Activated T-cell treated with anti-CD3 and anti-CD28 coated beads, Interleukin-2, amount 50 U/mL, for 24 hours (primary cell): ENCODE measurements around the gene TRIM67.

Source experiments
- DNase-seq: peaks from one replicate; pipeline ENCODE4 v3.0.0-alpha.2; 2020
- H3K27ac Mint-ChIP-seq: 2 replicates; pipeline ENCODE4 v1.8.0; 2020; ENCODE audit warnings: mild to moderate bottlenecking, mixed read lengths
- H3K27me3 Mint-ChIP-seq: 2 replicates; pipeline ENCODE4 v1.8.0; 2020; ENCODE audit warnings: mixed read lengths
- H3K36me3 Mint-ChIP-seq: 2 replicates; pipeline ENCODE4 v1.8.0; 2020; ENCODE audit warnings: low read depth, mixed read lengths
- H3K4me1 Mint-ChIP-seq: 2 replicates; pipeline ENCODE4 v1.8.0; 2020; ENCODE audit warnings: low read depth, mixed read lengths
- H3K4me3 Mint-ChIP-seq: 2 replicates; pipeline ENCODE4 v1.8.0; 2020; ENCODE audit warnings: mild to moderate bottlenecking, moderate library complexity, mixed read lengths
- H3K9me3 Mint-ChIP-seq: 2 replicates; pipeline ENCODE4 v1.8.0; 2020; ENCODE audit warnings: mixed read lengths

TRIM67 gene

DNA sequence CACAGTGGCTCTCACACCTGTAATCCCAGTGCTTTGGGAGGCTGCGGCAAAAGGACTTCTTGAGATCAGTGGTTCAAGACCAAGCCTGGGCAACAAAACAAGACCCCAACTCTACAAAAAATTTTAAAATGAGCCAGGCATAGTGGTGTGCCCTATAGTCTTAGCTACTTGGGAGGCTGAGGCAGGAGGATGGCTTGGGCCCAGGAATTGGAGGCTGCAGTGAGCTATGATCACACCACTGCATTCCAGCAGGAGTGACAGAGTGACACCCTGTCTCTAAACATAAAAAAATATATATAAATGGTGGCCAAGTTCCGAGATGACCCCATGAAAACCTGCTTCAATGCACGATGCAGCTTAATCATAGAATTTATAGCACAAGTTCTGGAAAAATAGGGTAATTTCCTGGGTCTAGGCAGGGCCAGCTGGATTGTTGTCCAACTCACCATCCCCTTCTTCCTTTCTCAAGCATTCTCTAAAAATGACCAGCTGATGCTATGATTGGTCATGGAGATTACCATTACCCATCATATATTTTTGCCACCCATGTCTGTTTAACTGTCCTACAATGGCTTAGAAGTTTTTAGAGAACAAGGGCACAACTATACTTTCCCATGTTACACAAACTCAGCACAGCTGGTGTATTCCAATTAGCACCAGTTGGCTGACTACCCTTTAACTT is 73.8 kb downstream of the TRIM67 start:
- H3K4me3 Mint-ChIP-seq = no peak overlapping the region
- peaks cover 65% of the 10 kb centered on the region for H3K4me1 Mint-ChIP-seq

DNA sequence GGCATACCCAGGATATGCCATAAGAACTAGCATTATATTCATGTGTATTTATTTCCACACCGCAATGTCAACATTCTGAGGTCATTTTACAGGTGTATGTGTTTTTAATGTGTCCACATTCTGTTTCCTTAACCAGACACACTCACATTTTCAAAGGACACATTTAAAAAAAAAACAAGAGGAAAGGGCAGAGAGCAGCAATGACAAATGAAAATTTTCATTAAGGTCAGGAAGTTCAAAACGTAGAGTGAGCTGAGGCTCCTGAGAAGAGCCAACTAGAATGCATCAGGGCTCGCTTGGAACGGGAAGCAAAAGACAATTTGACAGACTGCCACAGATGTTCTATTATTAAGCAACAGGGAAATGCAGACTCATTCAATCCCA is 74.3 kb downstream of the TRIM67 start:
- no peak overlapping the region for H3K4me3 Mint-ChIP-seq
- peaks cover 60% of the 10 kb centered on the region for H3K4me1 Mint-ChIP-seq
- no peaks in the 10 kb centered on the region for H3K9me3 Mint-ChIP-seq
- no peak for DNase-seq
- no peaks in the 10 kb centered on the region for H3K27me3 Mint-ChIP-seq
- peaks cover 92% of the 10 kb centered on the region for H3K36me3 Mint-ChIP-seq
- H3K27ac Mint-ChIP-seq = no peak overlapping the region

More for the DNA sequence above, 73.8 kb downstream of the TRIM67 start:
- Mint-ChIP-seq H3K9me3 (no peaks in the 10 kb centered on the region), H3K27ac (no peak overlapping the region), H3K36me3 (peaks cover 92% of the 10 kb centered on the region), H3K27me3 (no peaks in the 10 kb centered on the region)
- DNase-seq = no peak

DNA sequence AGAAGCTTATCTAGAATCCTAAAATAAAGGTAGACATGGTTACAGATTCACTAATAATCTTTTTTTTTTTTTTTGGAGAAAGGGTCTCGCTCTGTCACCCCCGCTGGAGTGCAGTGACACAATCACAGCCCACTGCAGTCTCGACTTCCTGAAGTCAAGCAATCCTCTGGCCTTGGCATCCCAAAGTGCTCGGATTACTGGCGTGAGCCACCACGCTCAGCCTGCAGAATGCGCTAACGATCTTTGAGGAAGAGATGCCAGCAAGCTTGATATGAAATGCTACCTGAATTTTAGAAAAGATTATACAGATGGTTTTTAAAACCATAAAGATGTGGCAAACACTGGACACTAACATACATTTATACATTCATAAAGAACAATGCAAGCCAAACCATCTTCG is 75.1 kb downstream of the TRIM67 start:
- Mint-ChIP-seq H3K4me3 (no peak overlapping the region), H3K4me1 (peaks cover 59% of the 10 kb centered on the region), H3K36me3 (peaks cover 96% of the 10 kb centered on the region), H3K27ac (no peak overlapping the region), H3K9me3 (no peaks in the 10 kb centered on the region), H3K27me3 (no peaks in the 10 kb centered on the region)
- DNase-seq = no peak

DNA sequence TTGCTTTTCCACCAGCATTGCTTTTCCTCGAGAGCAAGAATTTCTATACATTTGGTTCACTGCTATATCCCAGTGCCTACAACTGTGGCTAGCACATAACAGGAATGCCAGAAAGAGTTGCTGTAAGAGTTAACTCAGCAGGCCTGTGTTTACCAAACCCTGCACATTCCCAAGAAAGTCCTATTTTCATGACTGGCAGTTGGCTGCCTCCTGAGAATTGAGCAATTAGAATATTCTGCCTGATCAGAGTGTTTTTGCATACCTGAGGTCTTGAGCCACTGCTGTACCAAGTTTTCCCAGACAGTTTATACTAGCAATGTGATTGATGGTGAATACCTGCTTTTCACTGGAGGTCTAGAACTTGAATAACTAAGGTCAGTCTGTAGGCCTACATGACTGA is 76.4 kb downstream of the TRIM67 start:
- no peak overlapping the region for H3K4me3 Mint-ChIP-seq
- peaks cover 96% of the 10 kb centered on the region for H3K36me3 Mint-ChIP-seq
- DNase-seq = no peak
- H3K27me3 Mint-ChIP-seq = no peaks in the 10 kb centered on the region
- H3K4me1 Mint-ChIP-seq = peaks cover 64% of the 10 kb centered on the region
- H3K9me3 Mint-ChIP-seq = no peaks in the 10 kb centered on the region
- no peak overlapping the region for H3K27ac Mint-ChIP-seq

DNA sequence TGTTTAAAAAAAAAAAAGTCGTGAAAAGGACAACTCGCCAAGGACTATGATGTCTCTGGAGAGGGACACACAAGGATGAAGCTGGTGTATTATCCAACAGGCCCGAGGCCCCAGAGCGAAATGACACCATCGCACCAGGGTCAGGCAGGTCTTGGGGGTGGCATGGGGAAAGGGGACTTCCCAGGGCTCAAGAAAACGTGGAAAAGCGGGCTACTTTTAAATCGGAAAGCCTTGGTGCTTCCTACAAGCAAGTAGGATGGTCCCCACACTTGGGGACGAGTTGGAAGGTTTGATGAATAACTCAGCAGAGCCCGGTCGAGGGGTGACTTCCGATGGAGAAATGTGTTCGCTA is 78.6 kb downstream of the TRIM67 start:
- no peak for DNase-seq
- Mint-ChIP-seq H3K9me3 (no peaks in the 10 kb centered on the region), H3K4me1 (peaks cover 70% of the 10 kb centered on the region), H3K36me3 (peaks cover 88% of the 10 kb centered on the region), H3K27ac (peak overlapping the region; percentile 97), H3K4me3 (peak overlapping the region; percentile 96), H3K27me3 (no peaks in the 10 kb centered on the region)

DNA sequence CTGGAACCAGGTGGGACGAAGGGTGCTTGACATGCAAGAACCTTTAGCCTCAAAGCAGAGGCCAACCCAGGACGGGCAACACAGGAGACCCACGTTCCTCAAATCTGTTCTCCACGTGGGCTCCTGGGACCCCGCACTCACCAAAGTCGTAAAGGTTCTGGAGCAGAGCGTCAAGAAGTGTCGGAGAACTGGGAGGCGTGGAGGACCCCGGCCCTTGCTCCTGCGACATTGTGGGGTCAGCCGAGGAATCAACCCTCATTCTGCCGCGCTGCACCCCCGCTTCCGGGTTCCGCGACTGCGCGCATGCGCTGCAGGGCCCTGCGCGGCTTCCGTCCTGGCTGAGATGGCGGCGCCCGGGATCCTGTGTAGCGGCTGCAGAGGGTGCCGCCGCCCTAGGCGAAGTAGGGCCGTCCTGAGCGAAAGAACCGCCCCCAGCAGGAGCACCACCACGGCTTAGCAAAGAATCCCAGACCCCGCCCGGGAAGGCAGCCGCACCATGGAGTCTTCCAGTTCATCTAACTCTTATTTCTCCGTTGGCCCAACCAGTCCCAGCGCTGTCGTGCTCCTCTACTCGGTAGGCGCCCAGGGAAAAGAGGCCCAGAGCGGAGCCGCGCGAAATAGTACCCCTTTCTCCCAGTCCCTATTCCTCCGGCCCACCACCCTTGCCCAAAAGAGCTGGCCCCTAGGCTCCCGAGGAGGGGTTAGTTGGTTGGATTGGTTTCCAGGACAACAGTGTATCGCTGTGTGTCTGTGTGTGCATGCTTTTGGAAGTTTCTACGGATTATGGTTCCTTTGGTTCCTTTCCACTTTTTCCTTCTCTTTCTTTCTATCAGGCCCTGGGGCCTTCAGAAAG is 79.3 kb downstream of the TRIM67 start, which contains the start of gene GNPAT:
Gene GNPAT, plus strand, starts transcription at position 330 of the 853 bp plus-strand sequence. Its CDS starts 167 bp downstream, at position 497.
- peak within 1 kb of the TSS; percentile 96 for H3K4me3 Mint-ChIP-seq
- peaks cover 69% of the 10 kb centered on the region for H3K4me1 Mint-ChIP-seq
- H3K9me3 Mint-ChIP-seq = no peaks in the 10 kb centered on the region
- DNase-seq = peak; percentile 95
- H3K27me3 Mint-ChIP-seq = no peaks in the 10 kb centered on the region
- H3K36me3 Mint-ChIP-seq = peaks cover 86% of the 10 kb centered on the region
- H3K27ac Mint-ChIP-seq = peak within 1 kb of the TSS; percentile 97

DNA sequence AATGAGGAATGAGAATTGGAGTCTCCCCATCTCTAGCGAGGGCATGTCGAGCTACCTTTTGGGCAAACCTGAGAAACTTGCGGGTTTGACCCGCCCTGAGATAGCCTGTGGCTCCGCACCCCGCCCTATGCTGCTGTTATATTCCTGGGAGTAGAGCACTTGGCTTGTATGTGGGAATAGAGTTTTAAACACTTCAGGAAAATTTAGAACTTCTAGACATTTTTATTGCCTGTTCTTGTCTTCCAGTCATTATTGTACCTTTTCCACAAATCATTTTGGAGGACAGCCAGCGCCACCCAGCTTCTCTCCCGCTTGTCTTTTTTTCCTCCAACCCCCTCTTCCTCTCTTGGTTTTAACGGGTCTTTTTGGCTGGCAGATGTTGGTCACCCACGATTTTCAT is 79.9 kb downstream of the TRIM67 start:
- no peaks in the 10 kb centered on the region for H3K27me3 Mint-ChIP-seq
- peak overlapping the region; percentile 97 for H3K27ac Mint-ChIP-seq
- peak overlapping the region; percentile 96 for H3K4me3 Mint-ChIP-seq
- H3K4me1 Mint-ChIP-seq = peaks cover 64% of the 10 kb centered on the region
- peaks cover 80% of the 10 kb centered on the region for H3K36me3 Mint-ChIP-seq
- DNase-seq = no peak
- H3K9me3 Mint-ChIP-seq = no peaks in the 10 kb centered on the region

DNA sequence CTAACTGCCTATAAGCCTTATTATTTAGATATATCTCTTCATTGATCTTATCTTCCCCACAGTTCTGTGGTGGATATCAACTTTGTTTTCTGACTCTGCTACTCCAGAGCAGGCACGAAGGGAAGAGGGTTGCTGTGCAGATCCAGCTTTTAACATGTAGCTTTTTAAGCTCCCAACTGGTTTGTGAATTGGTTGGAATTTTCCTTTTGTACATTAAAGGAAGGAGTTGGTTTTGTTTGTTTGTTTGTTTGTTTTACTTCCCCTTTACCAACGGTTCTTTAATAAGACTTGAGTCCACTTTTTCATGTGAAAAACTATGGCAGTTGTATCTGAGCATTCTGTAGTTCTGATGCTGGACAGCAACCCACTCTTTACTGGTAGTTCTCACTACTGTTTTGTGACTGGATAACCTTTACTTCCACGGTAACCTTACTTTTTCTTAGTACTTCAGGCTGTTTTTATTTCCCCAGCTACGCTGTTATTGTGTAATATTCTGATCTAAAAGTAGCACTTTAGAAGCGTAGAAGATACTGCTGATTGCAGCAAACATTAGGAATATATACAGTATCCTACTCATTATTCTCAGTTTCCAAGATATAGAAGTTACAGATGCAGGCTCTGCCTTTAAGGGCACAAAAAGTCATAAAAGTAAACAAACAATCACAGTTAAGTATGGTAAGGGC is 80.8 kb downstream of the TRIM67 start:
- H3K4me1 Mint-ChIP-seq = peaks cover 63% of the 10 kb centered on the region
- peak overlapping the region; percentile 29 for H3K27ac Mint-ChIP-seq
- no peak for DNase-seq

DNA sequence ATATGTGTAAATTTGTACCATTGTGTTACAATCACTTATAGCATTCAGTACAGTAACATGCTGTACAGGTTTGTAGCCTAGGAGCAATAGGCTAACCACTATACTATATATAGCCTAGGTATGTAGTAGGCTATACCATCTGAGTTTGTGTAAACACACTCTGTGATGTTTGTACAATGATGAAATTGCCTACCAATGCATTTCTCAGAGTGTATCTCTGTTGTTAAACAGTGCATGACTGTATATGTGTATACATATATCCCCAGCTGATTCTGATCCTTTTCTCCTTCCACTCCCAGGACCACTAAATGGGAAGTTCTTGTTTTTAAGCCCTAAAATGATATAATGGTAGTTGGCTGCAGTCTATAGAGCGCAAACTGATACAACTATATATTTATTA is 86.9 kb downstream of the TRIM67 start:
- H3K4me1 Mint-ChIP-seq = peaks cover 36% of the 10 kb centered on the region

More for the DNA sequence above, 80.8 kb downstream of the TRIM67 start:
- Mint-ChIP-seq H3K4me3 (peak overlapping the region; percentile 96), H3K36me3 (peaks cover 80% of the 10 kb centered on the region), H3K27me3 (no peaks in the 10 kb centered on the region), H3K9me3 (no peaks in the 10 kb centered on the region)

DNA sequence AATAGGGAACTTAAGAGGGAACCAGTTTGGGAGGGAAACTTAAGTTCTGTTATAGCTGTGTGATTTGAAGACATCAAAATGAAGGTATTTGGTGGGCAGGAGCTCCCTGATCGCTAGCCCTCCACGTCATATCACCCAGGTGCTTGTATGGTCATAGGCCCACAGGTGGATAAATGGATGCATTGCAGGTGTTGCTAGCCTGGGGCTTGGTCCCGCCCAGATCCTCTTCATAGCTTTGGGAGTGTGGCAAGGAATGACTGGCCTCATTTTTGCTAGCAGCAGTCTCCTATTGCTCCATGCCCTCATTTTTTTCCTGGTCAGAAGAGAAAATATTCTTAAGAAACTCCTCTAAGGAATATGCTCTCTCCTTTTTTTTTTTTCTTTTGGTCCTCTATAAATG is 90.5 kb downstream of the TRIM67 start:
- no peak overlapping the region for H3K27ac Mint-ChIP-seq
- peaks cover 75% of the 10 kb centered on the region for H3K36me3 Mint-ChIP-seq
- H3K4me1 Mint-ChIP-seq = peaks cover 14% of the 10 kb centered on the region
- no peak overlapping the region for H3K4me3 Mint-ChIP-seq
- H3K9me3 Mint-ChIP-seq = no peaks in the 10 kb centered on the region
- DNase-seq = no peak
- H3K27me3 Mint-ChIP-seq = no peaks in the 10 kb centered on the region

More for the DNA sequence above, 86.9 kb downstream of the TRIM67 start:
- H3K27me3 Mint-ChIP-seq = no peaks in the 10 kb centered on the region
- no peak overlapping the region for H3K27ac Mint-ChIP-seq
- H3K9me3 Mint-ChIP-seq = no peaks in the 10 kb centered on the region
- DNase-seq = no peak
- H3K36me3 Mint-ChIP-seq = peaks cover 61% of the 10 kb centered on the region
- no peak overlapping the region for H3K4me3 Mint-ChIP-seq

DNA sequence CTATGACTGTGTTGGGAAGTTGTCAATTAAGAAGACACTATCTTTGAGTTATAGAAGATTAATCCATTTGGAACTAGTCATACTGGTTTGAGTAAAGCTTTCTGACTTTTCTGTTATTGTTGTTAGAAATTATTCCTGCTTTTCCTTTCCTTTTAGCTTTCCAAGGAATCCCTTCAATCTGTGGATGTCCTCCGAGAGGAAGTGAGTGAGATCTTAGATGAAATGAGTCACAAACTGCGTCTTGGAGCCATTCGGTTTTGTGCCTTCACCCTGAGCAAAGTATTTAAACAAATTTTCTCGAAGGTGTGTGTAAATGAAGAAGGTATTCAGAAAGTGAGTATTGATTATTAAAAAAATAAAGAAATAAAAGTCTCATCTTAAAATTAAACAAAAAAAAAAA is 98.5 kb downstream of the TRIM67 start:
- peaks cover 95% of the 10 kb centered on the region for H3K36me3 Mint-ChIP-seq
- no peak overlapping the region for H3K27ac Mint-ChIP-seq
- H3K9me3 Mint-ChIP-seq = peaks cover 5% of the 10 kb centered on the region
- DNase-seq = no peak
- H3K4me3 Mint-ChIP-seq = no peak overlapping the region
- H3K27me3 Mint-ChIP-seq = no peaks in the 10 kb centered on the region
- no peaks in the 10 kb centered on the region for H3K4me1 Mint-ChIP-seq

DNA sequence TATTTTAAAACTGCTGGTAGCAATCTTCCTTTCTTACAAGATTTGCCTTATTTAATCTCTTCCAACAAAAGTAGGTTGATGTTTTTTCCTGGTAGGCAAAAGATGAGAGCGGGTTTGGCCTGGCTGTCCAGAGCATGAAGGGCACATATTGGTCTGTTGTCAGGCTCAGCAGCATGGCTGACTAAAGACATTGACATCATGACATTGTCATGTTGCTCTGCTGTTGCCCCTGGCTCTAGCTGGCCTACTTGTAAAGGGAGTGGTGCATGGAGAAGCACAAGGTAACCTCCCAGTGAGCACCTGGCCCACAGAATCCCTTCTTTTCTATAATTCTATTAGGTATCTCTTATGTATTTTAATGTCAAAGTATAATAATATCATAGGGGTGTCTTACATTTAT is 102.8 kb downstream of the TRIM67 start:
- no peak overlapping the region for H3K27ac Mint-ChIP-seq
- no peaks in the 10 kb centered on the region for H3K4me1 Mint-ChIP-seq
- H3K9me3 Mint-ChIP-seq = no peaks in the 10 kb centered on the region
- no peak overlapping the region for H3K4me3 Mint-ChIP-seq
- DNase-seq = no peak
- no peaks in the 10 kb centered on the region for H3K27me3 Mint-ChIP-seq
- H3K36me3 Mint-ChIP-seq = peaks cover 95% of the 10 kb centered on the region

DNA sequence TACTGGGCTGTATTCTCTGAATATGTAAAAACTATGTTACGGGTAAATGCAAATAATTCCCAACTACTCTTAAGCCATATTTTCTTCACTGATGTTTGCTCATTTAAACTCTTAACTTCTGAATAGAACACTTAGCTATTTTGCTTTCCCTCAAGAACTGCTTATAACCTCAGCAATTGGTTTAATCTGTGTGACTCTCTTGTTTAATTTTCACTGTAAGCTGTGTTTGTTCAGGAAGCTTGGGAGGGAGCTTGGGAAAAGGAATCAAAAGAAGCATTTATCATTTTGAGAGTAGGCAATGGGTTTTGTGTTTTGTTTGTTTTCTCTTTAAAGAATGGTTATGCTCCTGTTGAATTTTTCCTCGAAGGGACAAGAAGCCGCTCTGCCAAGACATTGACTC is 103.5 kb downstream of the TRIM67 start:
- no peaks in the 10 kb centered on the region for H3K27me3 Mint-ChIP-seq
- peaks cover 95% of the 10 kb centered on the region for H3K36me3 Mint-ChIP-seq
- H3K9me3 Mint-ChIP-seq = no peaks in the 10 kb centered on the region
- no peaks in the 10 kb centered on the region for H3K4me1 Mint-ChIP-seq
- no peak for DNase-seq
- H3K27ac Mint-ChIP-seq = no peak overlapping the region
- no peak overlapping the region for H3K4me3 Mint-ChIP-seq

DNA sequence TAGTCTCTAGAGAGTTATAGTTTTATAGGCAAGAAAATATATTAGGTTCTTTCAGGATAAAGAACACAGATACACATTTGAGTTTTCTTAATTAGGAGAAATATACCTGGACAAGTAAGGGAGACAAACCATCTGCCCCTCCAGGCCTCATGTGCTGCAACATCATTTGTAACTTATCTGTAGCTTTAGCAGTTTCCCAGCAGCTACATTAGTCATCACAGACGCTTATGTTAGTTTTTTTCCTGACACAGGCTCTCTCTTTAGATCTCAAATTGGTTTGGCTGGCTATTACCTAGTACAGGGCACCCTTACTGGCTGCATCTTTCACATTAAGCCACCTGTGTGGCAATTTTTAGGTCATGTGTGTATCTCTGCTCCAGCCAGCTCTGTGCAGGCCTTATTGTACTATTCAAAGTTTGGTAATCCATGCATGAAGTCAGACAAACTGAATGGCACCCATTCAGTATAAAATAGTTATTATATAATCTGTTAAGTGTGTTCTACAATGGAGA is 105.0 kb downstream of the TRIM67 start:
- no peaks in the 10 kb centered on the region for H3K9me3 Mint-ChIP-seq
- H3K4me1 Mint-ChIP-seq = peaks cover 6% of the 10 kb centered on the region
- DNase-seq = no peak
- H3K36me3 Mint-ChIP-seq = peaks cover 95% of the 10 kb centered on the region
- no peak overlapping the region for H3K4me3 Mint-ChIP-seq
- H3K27ac Mint-ChIP-seq = no peak overlapping the region
- no peaks in the 10 kb centered on the region for H3K27me3 Mint-ChIP-seq
